Measurements from ENCODE around the gene NKX3-2.

The NKX3-2 gene

GRCh38 chr4:13530823-13531624 lies 13.3 kb downstream of the NKX3-2 start:
- DNase-seq, result no peak

DNA sequence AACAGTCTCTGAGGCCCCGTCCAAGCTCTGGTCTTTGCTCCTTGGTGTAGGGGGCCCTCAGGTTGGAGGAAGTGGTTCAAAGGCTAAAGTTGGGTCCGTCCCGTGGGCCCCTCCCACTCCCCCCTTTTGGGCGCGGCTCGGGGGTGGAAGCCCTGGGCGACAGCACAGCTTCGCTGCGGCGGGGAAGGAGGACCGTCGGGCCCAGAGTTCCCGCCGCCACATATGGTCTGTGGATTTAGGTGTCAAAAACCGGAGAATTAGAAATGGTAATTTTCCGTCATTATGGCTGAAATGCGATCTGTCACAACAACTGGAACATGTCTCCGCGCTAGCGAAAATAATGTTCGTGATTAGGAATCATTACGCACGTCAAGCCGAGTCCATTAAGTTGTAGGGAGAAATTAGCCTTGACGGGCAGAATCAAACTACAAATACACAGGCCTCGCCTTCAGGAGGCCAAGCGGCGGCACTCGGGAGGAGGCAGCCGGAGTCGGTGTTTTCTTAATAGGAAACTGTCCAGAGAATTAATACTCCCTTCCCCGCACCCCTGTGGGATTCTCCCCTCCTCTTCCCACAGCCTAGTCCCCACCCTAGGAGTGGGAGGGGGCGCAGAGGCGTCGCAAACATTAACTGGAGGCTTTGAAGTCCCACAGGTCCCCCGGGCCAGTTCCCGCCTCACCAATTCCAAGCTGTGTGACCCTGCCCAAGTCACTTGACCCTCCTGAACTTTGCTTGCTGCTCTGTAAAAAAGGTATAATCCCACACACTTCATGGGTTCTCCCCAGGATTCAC lies 15.0 kb downstream of the NKX3-2 start:
- DNase-seq, result peak; percentile 14

- no peak for DNase-seq
Observed at GRCh38 chr4:13528821-13529127, 15.5 kb downstream of the NKX3-2 start.

- DNase-seq, result peak; percentile 4
Observed at GRCh38 chr4:13527981-13528820, 16.1 kb downstream of the NKX3-2 start.

- no peak for DNase-seq
Observed at GRCh38 chr4:13527192-13527980, 16.9 kb downstream of the NKX3-2 start.

- DNase-seq, result no peak
Observed at GRCh38 chr4:13526658-13527057, 17.6 kb downstream of the NKX3-2 start.

DNA sequence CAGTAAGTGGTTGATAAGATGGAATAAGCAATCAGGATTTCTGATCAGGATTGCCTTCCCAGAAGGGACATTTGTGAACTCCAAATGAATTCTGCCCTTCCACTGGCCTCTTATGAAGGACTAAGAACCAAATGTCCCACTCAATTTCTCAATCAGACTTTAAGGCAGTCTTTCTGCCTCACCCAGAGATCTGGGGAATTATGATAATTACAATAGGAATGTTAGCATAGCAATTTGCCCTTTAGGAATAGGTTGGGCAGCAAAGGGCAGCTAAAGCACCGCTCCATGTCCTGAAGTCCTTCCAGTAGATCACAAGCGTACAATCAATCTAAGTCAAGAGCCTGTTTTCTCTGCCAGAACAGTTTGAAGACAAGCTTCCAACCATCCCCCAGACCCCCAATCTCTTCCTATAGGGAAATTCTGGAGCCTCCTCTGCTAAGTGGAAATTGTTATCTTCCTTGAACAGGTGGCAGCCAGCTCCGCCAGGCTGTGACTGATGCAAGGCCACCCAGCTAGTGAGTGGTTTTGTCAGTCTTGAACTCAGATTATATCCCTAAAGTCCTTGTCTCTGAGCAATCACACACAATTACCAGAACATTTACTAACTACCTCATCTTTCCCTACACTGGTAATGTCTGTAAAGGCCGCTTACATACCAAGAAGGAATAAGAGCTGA lies 18.6 kb downstream of the NKX3-2 start:
- no peak for DNase-seq

- no peak for DNase-seq
Observed at GRCh38 chr4:13524504-13525243, 19.6 kb downstream of the NKX3-2 start.

DNA sequence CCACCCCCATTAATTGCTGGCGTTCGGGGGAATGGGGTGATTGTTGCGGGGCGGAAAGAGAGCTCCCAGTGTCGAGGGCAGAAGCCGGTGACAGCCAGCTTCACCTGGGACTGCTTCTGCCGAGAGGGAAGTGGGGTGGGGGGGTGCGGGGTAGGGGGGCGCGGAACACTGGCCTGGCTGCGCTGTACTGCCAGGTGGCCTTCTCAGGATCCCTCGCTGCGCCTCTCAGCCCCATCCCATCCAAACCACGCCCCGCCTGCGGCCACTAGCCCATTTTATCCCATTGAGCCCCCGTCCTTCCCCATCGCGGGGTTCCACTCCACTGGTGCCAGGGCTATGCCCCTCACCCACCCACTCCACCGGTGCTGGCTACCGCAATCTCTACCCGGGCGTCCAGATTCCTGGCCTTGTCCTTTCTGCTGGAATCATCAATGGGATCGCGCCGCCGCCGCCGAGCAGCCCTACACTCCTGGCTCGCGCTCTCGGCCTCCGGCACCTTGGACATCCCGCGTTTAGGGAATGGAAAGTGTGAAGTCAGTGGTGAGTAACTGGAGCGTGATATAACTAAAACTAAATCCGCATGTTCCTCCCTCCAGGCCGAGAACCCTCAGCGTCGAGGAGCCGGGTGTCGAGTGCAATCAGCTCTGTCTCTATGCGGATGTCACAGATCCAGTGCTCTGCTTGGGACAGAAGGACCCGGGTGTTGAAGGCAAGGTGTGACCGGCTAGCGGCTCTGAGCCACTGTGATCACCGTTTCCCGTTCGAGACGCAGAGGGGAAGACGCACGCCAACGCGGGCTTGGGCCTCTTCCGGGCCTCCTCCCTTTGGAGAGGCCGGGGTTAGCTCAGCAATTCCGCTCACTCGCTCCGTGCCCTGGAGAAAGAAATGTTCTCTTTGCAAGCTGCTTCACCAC lies 20.5 kb downstream of the NKX3-2 start:
- no peak for DNase-seq

DNA sequence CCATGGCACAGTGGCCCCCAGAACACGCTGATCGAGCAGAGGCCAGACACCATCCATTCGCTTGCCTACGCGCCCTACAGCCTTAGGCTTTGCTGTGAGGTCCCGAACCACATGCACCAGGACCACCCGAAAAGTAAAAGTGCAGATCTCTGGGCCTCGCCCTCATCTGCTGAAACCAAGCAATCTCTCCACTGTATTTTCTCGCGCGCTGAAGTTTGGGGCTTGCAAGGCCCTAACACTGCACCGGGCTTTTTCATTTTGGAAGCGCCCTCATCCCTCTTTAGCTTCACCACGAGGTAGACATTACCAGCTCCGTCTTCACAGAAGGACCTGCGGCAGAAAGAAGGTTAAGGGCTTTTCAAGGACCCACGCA lies 21.2 kb downstream of the NKX3-2 start:
- DNase-seq, result no peak

- DNase-seq, result no peak
Observed at GRCh38 chr4:13522282-13523104, 21.8 kb downstream of the NKX3-2 start.

DNA sequence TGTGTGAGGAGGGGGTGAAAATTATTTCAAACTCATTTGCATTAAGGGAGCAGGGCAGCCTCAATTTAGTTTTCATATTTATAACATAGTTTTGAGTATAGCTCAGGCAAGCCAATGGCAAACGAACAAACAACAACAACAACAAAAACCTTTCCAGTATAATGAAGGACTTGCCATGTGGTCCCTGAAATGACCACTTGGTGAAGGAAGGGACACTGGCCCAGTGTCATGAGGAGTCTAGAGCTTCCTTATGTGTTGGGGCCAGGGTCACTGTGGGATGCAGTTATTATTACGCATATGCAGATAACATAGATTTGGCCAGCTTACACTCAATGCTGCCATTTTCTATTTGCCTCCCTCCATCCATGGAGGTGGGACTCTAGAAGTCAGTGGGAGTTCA lies 23.3 kb downstream of the NKX3-2 start:
- DNase-seq, result no peak

GRCh38 chr4:13516315-13516860 lies 27.9 kb downstream of the NKX3-2 start:
- DNase-seq, result no peak

DNA sequence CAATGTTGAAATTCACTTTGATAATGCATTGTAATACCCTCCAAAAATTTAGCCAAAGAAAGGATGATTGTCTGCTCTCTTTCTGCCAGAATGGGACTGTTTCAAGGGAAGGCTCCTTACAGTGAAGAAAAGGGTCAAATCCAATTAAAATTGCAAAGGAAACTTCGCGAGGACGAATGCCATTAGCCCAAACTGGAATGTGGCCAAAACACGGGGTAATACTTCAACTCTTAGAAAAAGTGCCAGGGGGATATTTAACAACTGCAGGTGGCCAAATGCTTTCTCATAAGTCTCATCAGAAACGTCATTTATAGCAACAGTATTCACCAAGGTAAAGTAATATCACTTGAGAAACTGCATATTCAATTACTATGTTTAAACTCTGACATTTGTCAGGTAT lies 29.0 kb downstream of the NKX3-2 start:
- DNase-seq, result no peak

- DNase-seq, result no peak
Observed at GRCh38 chr4:13514722-13515121, 29.6 kb downstream of the NKX3-2 start.

- DNase-seq, result no peak
Observed at GRCh38 chr4:13511101-13511500, 33.2 kb downstream of the NKX3-2 start.

DNA sequence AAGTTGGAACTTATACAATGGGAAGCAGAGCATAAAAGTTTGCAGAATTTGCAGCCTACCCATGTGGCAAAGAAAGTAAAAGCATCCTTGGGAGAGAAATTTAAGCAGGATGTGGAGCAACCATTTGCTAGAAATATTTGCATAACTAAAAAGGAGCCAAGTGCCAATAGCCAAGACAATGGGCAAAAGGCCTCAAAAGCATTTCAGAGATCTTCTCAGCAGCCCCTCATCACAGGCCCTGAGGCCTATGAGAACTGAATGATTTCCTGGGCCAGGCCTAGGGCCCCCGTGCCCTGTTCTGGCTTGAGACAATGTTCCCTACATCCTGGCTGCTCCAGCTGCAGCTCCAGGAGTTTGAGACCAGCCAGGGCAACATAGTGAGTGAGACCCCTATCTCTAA lies 34.9 kb downstream of the NKX3-2 start:
- DNase-seq, result no peak

GRCh38 chr4:13504374-13504773 lies 39.9 kb downstream of the NKX3-2 start:
- no peak for DNase-seq

GRCh38 chr4:13498469-13498868 lies 45.8 kb downstream of the NKX3-2 start:
- no peak for DNase-seq
